K562 (cell line): ENCODE results near the gene MIB2. TPM values are rescaled to one million over a fixed set of nuclear protein-coding genes. Genes with fewer than 3 reads are reported as not detected.

ENCODE experiments used
- ATAC-seq: fragments of 200-7000 bp; cut with Tn5 transposase; 3 replicates; pipeline ENCODE4 v1.9.1; 2020; ENCODE audit warnings: moderate library complexity
- BruUV-seq: library from RNA; stranded (reverse); fragments of 400-500 nt; replicated peaks from 2 replicates; lab custom pipeline; 2021; lab: Mats Ljungman, UMichigan
- CTCF ChIA-PET: fragments of 300-600 bp; formaldehyde crosslinking; extraction: SDS; loops from one replicate; lab custom pipeline; 2021; ENCODE audit warnings: low intra/inter-chr PET ratio; lab: Yijun Ruan, JAX
- POLR2A ChIA-PET: fragments of 300-600, 350-650 bp; sonication (Branson Sonifier 250); formaldehyde crosslinking; extraction: SDS; loops from one replicate; lab custom pipeline; 2021; ENCODE audit warnings: antibody characterized with exemption, inconsistent platforms; lab: Yijun Ruan, JAX
- DNase-seq, 4 experiments: peaks; one replicate each; pipeline versions ENCODE4 v3.0.0 to v3.0.0-alpha.2; 2011 to 2018; ENCODE audit warnings: low spot score in 3 of 4, mixed read lengths in 3 of 4; ENCODE audit errors: extremely low read depth in 1 of 4
- FAIRE-seq: peaks from 2 replicates; lab custom pipeline; 2011; peaks lifted over from hg19 to GRCh38; lab: Jason Lieb, UNC
- H2AFZ ChIP-seq: 2 replicates; pipeline ENCODE4 v1.6.0; 2011; ENCODE audit warnings: low read depth, low read length, control low read depth, inconsistent platforms
- H3K27ac ChIP-seq: fragments of 200-600 bp; 3 replicates; pipeline ENCODE4 v1.8.0; 2011; ENCODE audit warnings: low read depth, mild to moderate bottlenecking, control low read depth, inconsistent platforms, low read length, moderate library complexity, mixed read lengths; ENCODE audit errors: extremely low read depth
- H3K27me3 ChIP-seq, 2 experiments: fragments of 300-600 bp in 1 of 2; 2 replicates in 1 of 2; 3 replicates in 1 of 2; pipeline versions ENCODE4 v1.6.0 to v1.8.0; 2011; ENCODE audit warnings: inconsistent platforms in 2 of 2, low read length in 2 of 2, mild to moderate bottlenecking in 1 of 2, mixed read lengths in 1 of 2, moderate library complexity in 1 of 2; ENCODE audit not compliant: control insufficient read depth in 2 of 2, insufficient read depth in 2 of 2
- H3K36me3 ChIP-seq: fragments of 300-600 bp; 3 replicates; pipeline ENCODE4 v1.8.0; 2011; ENCODE audit warnings: mild to moderate bottlenecking, low read length, inconsistent platforms; ENCODE audit not compliant: control insufficient read depth, insufficient read depth
- H3K4me1 ChIP-seq, 2 experiments: fragments of 200-600 bp in 1 of 2; replicated peaks in 1 of 2; 2 replicates in 1 of 2; 3 replicates in 1 of 2; pipeline versions ENCODE4 v1.5.1 to v1.8.0; 2011; ENCODE audit warnings: inconsistent platforms in 2 of 2, low read length in 2 of 2, mild to moderate bottlenecking in 1 of 2, mixed read lengths in 1 of 2, moderate library complexity in 1 of 2; ENCODE audit not compliant: control insufficient read depth in 2 of 2, insufficient read depth in 2 of 2
- H3K4me2 ChIP-seq: 2 replicates; pipeline ENCODE4 v1.6.1; 2011; ENCODE audit warnings: low read length, control low read depth, inconsistent platforms, mixed read lengths; ENCODE audit not compliant: insufficient read depth
- H3K4me3 ChIP-seq: fragments of 200-600 bp; sonication (generic), shearing (Covaris generic); 2 replicates; pipeline ENCODE4 v1.5.1; 2016; ENCODE audit warnings: control low read depth, inconsistent platforms
- H3K79me2 ChIP-seq: fragments of 200-600 bp; 3 replicates; pipeline ENCODE4 v1.8.0; 2011; ENCODE audit warnings: low read length, inconsistent platforms; ENCODE audit not compliant: control insufficient read depth, insufficient read depth
- H3K9ac ChIP-seq, 2 experiments: 2 replicates each; pipeline versions ENCODE4 v1.6.0 to v1.6.1; 2011; ENCODE audit warnings: low read depth in 2 of 2, low read length in 2 of 2, control low read depth in 1 of 2, inconsistent platforms in 1 of 2, mild to moderate bottlenecking in 1 of 2, mixed read lengths in 1 of 2; ENCODE audit not compliant: insufficient read depth in 1 of 2
- H3K9me1 ChIP-seq: one replicate; pipeline ENCODE4 v1.6.0; 2011; ENCODE audit warnings: inconsistent platforms, mild to moderate bottlenecking, low read length, moderate library complexity; ENCODE audit not compliant: control insufficient read depth, insufficient read depth
- H3K9me3 ChIP-seq: replicated peaks from 2 replicates; pipeline ENCODE4 v1.5.1; 2011; ENCODE audit warnings: low read depth, low read length, inconsistent platforms; ENCODE audit not compliant: control insufficient read depth, insufficient read depth
- H4K20me1 ChIP-seq: replicated peaks from 2 replicates; pipeline ENCODE4 v1.6.1; 2011; ENCODE audit warnings: low read length, inconsistent platforms, mixed read lengths; ENCODE audit not compliant: control insufficient read depth, insufficient read depth
- CREB5 ChIP-seq: fragments of 250-450 bp; sonication (Bioruptor Pico); IDR thresholded peaks from 2 replicates; pipeline ENCODE4 v1.5.0; 2020; ENCODE audit warnings: mild to moderate bottlenecking
- CTCFL ChIP-seq: IDR thresholded peaks from 2 replicates; pipeline ENCODE4 v1.6.1; 2011; ENCODE audit warnings: borderline replicate concordance, low read depth, mild to moderate bottlenecking, moderate library complexity, low read length; ENCODE audit not compliant: insufficient read depth, poor library complexity, severe bottlenecking
- ETV6 ChIP-seq, 3 experiments: fragments of 150-350 bp in 1 of 3; sonication (generic) in 1 of 3; formaldehyde crosslinking in 1 of 3; IDR thresholded peaks; 2 replicates each; pipeline versions ENCODE4 v1.6.1 to v1.8.0; 2014 to 2022; ENCODE audit warnings: borderline replicate concordance in 2 of 3, low read depth in 2 of 3, antibody characterized with exemption in 1 of 3, low read length in 1 of 3, mild to moderate bottlenecking in 1 of 3, missing genetic modification reagents in 1 of 3
- FOXJ2 ChIP-seq: fragments of 200-800 bp; sonication (Bioruptor generic); IDR thresholded peaks from 2 replicates; pipeline ENCODE4 v1.6.1; 2016; ENCODE audit warnings: missing genetic modification characterization, missing compliant biosample characterization
- POU5F1 ChIP-seq: fragments of 150-350 bp; IDR thresholded peaks from 2 replicates; pipeline ENCODE4 v1.6.1; 2014; ENCODE audit warnings: borderline replicate concordance, low read length, low read depth, mild to moderate bottlenecking; ENCODE audit not compliant: partially characterized antibody
- SRF ChIP-seq, 2 experiments: fragments of 250-450, 450-650 bp in 1 of 2; sonication (Bioruptor Pico) in 1 of 2; sonication (generic) in 1 of 2; formaldehyde crosslinking; IDR thresholded peaks; 2 replicates each; pipeline versions ENCODE4 v1.5.0 to v1.5.1; 2020 to 2022; ENCODE audit warnings: mild to moderate bottlenecking in 1 of 2, missing genetic modification reagents in 1 of 2
- TARDBP ChIP-seq: fragments of 450-650 bp; IDR thresholded peaks from 2 replicates; pipeline ENCODE4 v1.6.1; 2016
- ZNF785 ChIP-seq: fragments of 250-450 bp; sonication (Bioruptor Pico); IDR thresholded peaks from 2 replicates; pipeline ENCODE4 v1.4.0; 2020; ENCODE audit warnings: mild to moderate bottlenecking
- WGBS: fragments of 100-300 bp; shearing (Covaris generic); methylation state at CpG from one replicate; pipeline ENCODE4 v1.1.6; 2016; ENCODE audit warnings: low coverage, mixed read lengths; ENCODE audit not compliant: insufficient coverage; ENCODE audit errors: missing lambda C conversion rate; 5-methylcytosine and 5-hydroxymethylcytosine counted together
- in situ Hi-C: fragments of 300-500 bp; cut with MboI; formaldehyde crosslinking; loops from 4 replicates; pipeline ENCODE4 v1.15.0; 2018; ENCODE audit warnings: inconsistent platforms, mixed read lengths
- intact Hi-C: fragments of 100-400 bp; cut with micrococcal nuclease; formaldehyde crosslinking; loops from 2 replicates; pipeline ENCODE4 v1.14.2; 2022
- polyA plus RNA-seq, 8 experiments: library from polyadenylated mRNA; depleted of rRNA in 4 of 8; stranded (reverse) in 5 of 8; unstranded in 3 of 8; fragments of >200 nt; fragmentation: Nextera tagmentation in 2 of 8; fragmentation: Illumina TruSeq in 1 of 8; extraction: Ambion mirVana in 2 of 8; extraction: Trizol in 1 of 8; gene quantifications; 2 replicates each; pipeline versions ENCODE4 v1.2.1 to v1.2.3, GENCODE V29; 2011 to 2014; ENCODE audit warnings: inconsistent platforms in 1 of 8, missing spikeins in 1 of 8
- total RNA-seq, 7 experiments: library from RNA; depleted of rRNA in 6 of 7; stranded (reverse); fragments of >200 nt in 6 of 7; fragmentation: Illumina TruSeq in 2 of 7; extraction: Trizol in 2 of 7; gene quantifications; 2 replicates each; pipeline versions ENCODE4 v1.2.1 to v1.2.3, GENCODE V29; 2011 to 2021; ENCODE audit warnings: low replicate concordance in 1 of 7

Gene MIB2
- total and polyA plus RNA-seq, 9 of the 15 experiments (the other 6 are each of a cell fraction or from before 2014, with no cell fraction given): 0.04 to 17.0 (median 4.9) TPM; not detected in 1

- DNase-seq (no peak), FAIRE-seq (no peak), ATAC-seq (no peak)
- Histone ChIP-seq H3K4me2 (no peak overlapping the region), H3K9ac (no peak overlapping the region), H3K36me3 (no peaks in the 10 kb centered on the region), H4K20me1 (no peaks in the 10 kb centered on the region), H2AFZ (peak overlapping the region; percentile 47), H3K79me2 (no peaks in the 10 kb centered on the region), H3K9me3 (peaks cover 2% of the 10 kb centered on the region; the same call in 1 of the 2 replicates), H3K9me1 (no peaks in the 10 kb centered on the region), H3K27me3 (no peaks in the 10 kb centered on the region), H3K4me3 (no peak overlapping the region), H3K4me1 (peaks cover 0 to 22% of the 10 kb centered on the region in 2 experiments; a peak in 2 of 5 replicates), H3K27ac (no peak overlapping the region)
- WGBS: 69% methylated on average over 11 of the region's 13 CpGs
- ChIA-PET CTCF (no interaction called here), POLR2A (interaction anchor here (0.6 to 1.2 kb wide), 5 partner anchors 13 to 319 kb away, joined by 3 to 4 read pairs (median 3); no protein-coding TSS in a partner anchor)
- intact Hi-C loops: no loop called here
- in situ Hi-C loops: no loop called here
- BruUV-seq: no TSS peak
- TF ChIP-seq FOXJ2 (tag) (no peak), SRF (CRISPR knock-in tag; IDR thresholded peaks at IDR 0.05) (peak in 1 of 2 experiments; percentile 49; a peak in 1 of 4 replicates)
Observed at GRCh38 chr1:1591452-1591851, 23.8 kb upstream of the MIB2 start.

- ATAC-seq (peak; percentile 9; the same call in 2 of the 3 replicates), DNase-seq (no peak), FAIRE-seq (no peak)
- peak overlapping the region in 1 of 2 experiments; percentile 76; a peak in 2 of 4 replicates for H3K9ac ChIP-seq
- intact Hi-C loops (no loop called here), in situ Hi-C loops (no loop called here)
- peaks cover 2% of the 10 kb centered on the region; the same call in 1 of the 2 replicates for H3K9me3 ChIP-seq
- H2AFZ ChIP-seq: peak overlapping the region; percentile 44; the same call in 1 of the 2 replicates
- H4K20me1 ChIP-seq: no peaks in the 10 kb centered on the region; the same call in 1 of the 2 replicates
- no peaks in the 10 kb centered on the region for H3K36me3 ChIP-seq
- ChIA-PET CTCF (no interaction called here), POLR2A (interaction anchor here (0.7 kb wide), 1 partner anchor 442 kb away, joined by 3 read pairs; no protein-coding TSS in a partner anchor)
- no peaks in the 10 kb centered on the region for H3K27me3 ChIP-seq
- no peaks in the 10 kb centered on the region for H3K9me1 ChIP-seq
- 47% methylated on average over 20 of the region's 24 CpGs for WGBS
- no peak overlapping the region for H3K4me2 ChIP-seq
- no peak overlapping the region for H3K27ac ChIP-seq
- peaks cover 11 to 39% of the 10 kb centered on the region in 2 experiments; a peak in 4 of 5 replicates for H3K4me1 ChIP-seq
- H3K79me2 ChIP-seq: no peaks in the 10 kb centered on the region
- BruUV-seq: no TSS peak
- no peak overlapping the region for H3K4me3 ChIP-seq
- TF ChIP-seq TARDBP (no peak), CTCFL (no peak), CREB5 (CRISPR knock-in tag) (no peak), ETV6 (IDR thresholded peaks at IDR 0.05; ENCODE audit: borderline replicate concordance in 1 of 2, low read depth in 2 of 2, low read length in 1 of 2) (no peak), ETV6 (CRISPR knock-in tag; IDR thresholded peaks at IDR 0.05; ENCODE audit: borderline replicate concordance) (no peak), POU5F1 (no peak), ZNF785 (no peak)
Observed at GRCh38 chr1:1593834-1594601, 21.3 kb upstream of the MIB2 start.
